HepG2 (cell line): Measurements from ENCODE around the gene TRDMT1. TPM values are rescaled to one million over a fixed set of nuclear protein-coding genes. Genes with fewer than 3 reads are reported as not detected.

Experiments
- ATM ChIP-seq: fragments of 450-650 bp; IDR thresholded peaks from 2 replicates; pipeline ENCODE4 v1.7.1; 2017; ENCODE audit warnings: mild to moderate bottlenecking, borderline replicate concordance
- HNRNPK ChIP-seq: fragments of 200-400 bp; formaldehyde crosslinking; IDR thresholded peaks from 2 replicates; pipeline ENCODE4 v1.6.1; 2018; ENCODE audit warnings: low read length, low read depth, moderate library complexity, mild to moderate bottlenecking; ENCODE audit not compliant: poor library complexity, severe bottlenecking
- KDM5A ChIP-seq: fragments of 200-600 bp; sonication (generic); IDR thresholded peaks from 2 replicates; pipeline ENCODE4 v1.7.0; 2018; ENCODE audit warnings: antibody characterized with exemption, mild to moderate bottlenecking, low read length, borderline replicate concordance
- KMT2A ChIP-seq: sonication (generic); formaldehyde crosslinking; IDR thresholded peaks from 2 replicates; pipeline ENCODE4 v1.4.0; 2020; ENCODE audit warnings: missing genetic modification reagents
- NR2F2 ChIP-seq: IDR thresholded peaks from 2 replicates; pipeline ENCODE4 v1.6.1; 2012; ENCODE audit warnings: low read depth, inconsistent platforms, borderline replicate concordance
- RBM22 ChIP-seq: fragments of 200-400 bp; formaldehyde crosslinking; optimal IDR thresholded peaks from 2 replicates; pipeline ENCODE3; 2017; ENCODE audit warnings: mild to moderate bottlenecking, low read length, moderate library complexity
- SIN3B ChIP-seq: fragments of 150-350 bp; IDR thresholded peaks from 2 replicates; pipeline ENCODE4 v1.6.1; 2014; ENCODE audit warnings: low read length
- SMARCE1 ChIP-seq: fragments of 450-650 bp; IDR thresholded peaks from 2 replicates; pipeline ENCODE4 v1.6.1; 2017; ENCODE audit warnings: borderline replicate concordance
- TP53 ChIP-seq: sonication (generic); formaldehyde crosslinking; conservative IDR thresholded peaks from 2 replicates; pipeline ENCODE4 v1.4.0; 2020; ENCODE audit warnings: missing genetic modification reagents
- ZFP1 ChIP-seq: IDR thresholded peaks from 2 replicates; pipeline ENCODE4 v1.6.1; 2016
- ZFP82 ChIP-seq: sonication (generic); formaldehyde crosslinking; IDR thresholded peaks from 2 replicates; pipeline ENCODE4 v1.5.1; 2020; ENCODE audit warnings: mild to moderate bottlenecking, missing genetic modification reagents, borderline replicate concordance
- ZNF331 ChIP-seq: sonication (generic); formaldehyde crosslinking; IDR thresholded peaks from 2 replicates; pipeline ENCODE4 v1.4.0; 2020; ENCODE audit warnings: missing genetic modification reagents
- ZSCAN20 ChIP-seq: sonication (generic); formaldehyde crosslinking; IDR thresholded peaks from 2 replicates; pipeline ENCODE4 v1.4.0; 2020; ENCODE audit warnings: missing genetic modification reagents, mild to moderate bottlenecking, borderline replicate concordance
- polyA plus RNA-seq, 8 experiments: library from polyadenylated mRNA; depleted of rRNA in 3 of 8; stranded (reverse) in 7 of 8; unstranded in 1 of 8; fragments of >200 nt; fragmentation: Illumina TruSeq in 4 of 8; extraction: Trizol in 4 of 8; gene quantifications; 2 replicates each; pipeline versions ENCODE4 v1.2.1 to v1.2.3, GENCODE V29; 2011 to 2016; ENCODE audit warnings: low read depth in 4 of 8, missing spikeins in 1 of 8, mixed read lengths in 1 of 8; ENCODE audit not compliant: insufficient read depth in 1 of 8
- total RNA-seq, 5 experiments: library from RNA; depleted of rRNA; stranded (reverse); fragments of >200 nt; fragmentation: Illumina TruSeq; extraction: Trizol; gene quantifications; 2 replicates each; pipeline ENCODE4 v1.2.3, GENCODE V29; 2016; ENCODE audit warnings: low read depth in 1 of 5
- TF ChIP-seq, protein P1 (sequence below), 2 experiments: sonication (generic) in 1 of 2; formaldehyde crosslinking in 1 of 2; IDR thresholded peaks; 2 replicates each; pipeline versions ENCODE4 v1.4.0 to v1.6.1; 2018 to 2020; ENCODE audit warnings: missing genetic modification reagents in 2 of 2, borderline replicate concordance in 1 of 2, low read depth in 1 of 2, mild to moderate bottlenecking in 1 of 2, missing biosample characterization in 1 of 2
- TF ChIP-seq, protein P2 (sequence below): sonication (generic); formaldehyde crosslinking; IDR thresholded peaks from 2 replicates; pipeline ENCODE4 v1.5.0; 2020; ENCODE audit warnings: missing genetic modification reagents
- TF ChIP-seq, protein P3 (sequence below): sonication (generic); formaldehyde crosslinking; IDR thresholded peaks from 2 replicates; pipeline ENCODE4 v1.4.0; 2020; ENCODE audit warnings: missing genetic modification reagents, borderline replicate concordance
- TF ChIP-seq, protein P4 (sequence below): IDR thresholded peaks from 2 replicates; pipeline ENCODE4 v1.6.1; 2016; ENCODE audit warnings: missing genetic modification reagents, missing compliant biosample characterization
- TF ChIP-seq, protein P5 (sequence below): sonication (generic); formaldehyde crosslinking; IDR thresholded peaks from 2 replicates; pipeline ENCODE4 v1.4.0; 2020; ENCODE audit warnings: missing genetic modification reagents, borderline replicate concordance

Gene TRDMT1
- total and polyA plus RNA-seq, 2 of the 13 experiments (the other 11 are each of a cell fraction or from before 2014, with no cell fraction given), result 2.0 to 3.0 TPM

DNA sequence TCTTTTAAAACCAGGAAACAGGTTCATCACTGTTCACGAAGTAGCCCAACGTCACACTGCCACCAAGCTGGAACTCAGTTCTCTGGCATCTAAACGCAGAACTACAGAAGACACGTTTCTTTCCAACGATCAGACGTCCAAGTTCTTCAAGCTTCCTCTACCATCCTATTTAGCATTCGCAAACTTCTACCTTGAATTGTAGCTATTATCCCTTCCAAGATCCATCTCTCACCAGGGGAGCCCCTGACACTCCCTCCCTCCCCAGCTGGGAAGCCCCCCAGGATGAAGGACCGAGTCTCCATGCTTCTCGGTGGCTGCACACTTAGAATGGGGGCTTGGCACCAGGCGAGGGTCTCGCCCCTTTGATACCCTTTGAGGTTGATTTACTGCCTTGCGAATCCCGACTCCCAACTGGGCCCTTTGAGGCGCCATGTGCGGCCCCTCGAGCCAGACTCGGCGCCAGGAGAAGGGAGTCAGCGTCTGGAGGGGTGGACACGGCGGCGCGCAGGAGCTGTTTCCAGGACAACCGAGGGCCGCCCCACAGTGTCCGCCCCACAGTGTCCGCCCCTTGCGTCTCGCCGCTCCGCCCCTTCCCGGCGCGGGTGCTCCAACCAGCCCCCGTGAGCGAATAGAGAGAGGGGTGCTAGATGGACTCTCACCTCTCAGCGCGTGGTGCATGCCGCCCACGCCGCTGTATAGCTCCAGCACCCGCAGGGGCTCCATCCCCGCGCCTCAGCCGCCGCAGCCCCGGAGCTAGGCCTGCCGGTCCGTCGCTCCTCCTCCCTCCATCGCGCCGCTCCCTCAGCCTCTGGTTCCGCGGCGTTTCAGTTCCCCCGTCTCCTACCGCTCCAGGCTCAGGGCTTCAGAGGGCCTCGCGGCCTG lies at the start of gene TRDMT1 (continued):
- TF ChIP-seq, protein P1, sequence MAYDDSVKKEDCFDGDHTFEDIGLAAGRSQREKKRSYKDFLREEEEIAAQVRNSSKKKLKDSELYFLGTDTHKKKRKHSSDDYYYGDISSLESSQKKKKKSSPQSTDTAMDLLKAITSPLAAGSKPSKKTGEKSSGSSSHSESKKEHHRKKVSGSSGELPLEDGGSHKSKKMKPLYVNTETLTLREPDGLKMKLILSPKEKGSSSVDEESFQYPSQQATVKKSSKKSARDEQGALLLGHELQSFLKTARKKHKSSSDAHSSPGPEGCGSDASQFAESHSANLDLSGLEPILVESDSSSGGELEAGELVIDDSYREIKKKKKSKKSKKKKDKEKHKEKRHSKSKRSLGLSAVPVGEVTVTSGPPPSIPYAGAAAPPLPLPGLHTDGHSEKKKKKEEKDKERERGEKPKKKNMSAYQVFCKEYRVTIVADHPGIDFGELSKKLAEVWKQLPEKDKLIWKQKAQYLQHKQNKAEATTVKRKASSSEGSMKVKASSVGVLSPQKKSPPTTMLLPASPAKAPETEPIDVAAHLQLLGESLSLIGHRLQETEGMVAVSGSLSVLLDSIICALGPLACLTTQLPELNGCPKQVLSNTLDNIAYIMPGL (CRISPR knock-in tag; IDR thresholded peaks at IDR 0.05; ENCODE audit: borderline replicate concordance in 1 of 2, low read depth in 1 of 2), result peak; percentile 92 to 96
- TF ChIP-seq, protein P2, sequence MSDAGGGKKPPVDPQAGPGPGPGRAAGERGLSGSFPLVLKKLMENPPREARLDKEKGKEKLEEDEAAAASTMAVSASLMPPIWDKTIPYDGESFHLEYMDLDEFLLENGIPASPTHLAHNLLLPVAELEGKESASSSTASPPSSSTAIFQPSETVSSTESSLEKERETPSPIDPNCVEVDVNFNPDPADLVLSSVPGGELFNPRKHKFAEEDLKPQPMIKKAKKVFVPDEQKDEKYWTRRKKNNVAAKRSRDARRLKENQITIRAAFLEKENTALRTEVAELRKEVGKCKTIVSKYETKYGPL (CRISPR knock-in tag), result 0 out of 2 replicates have a peak, but pooled peaks have one; percentile 13
- TF ChIP-seq ZFP1 (CRISPR knock-in tag) (no peak), ZSCAN20 (CRISPR knock-in tag) (0 out of 2 replicates have a peak, but pooled peaks have one; percentile 31), SIN3B (0 out of 2 replicates have a peak, but pooled peaks have one; percentile 53), NR2F2 (no peak), SMARCE1 (no peak), ZNF331 (CRISPR knock-in tag) (peak; percentile 89), ZFP82 (CRISPR knock-in tag) (no peak), KMT2A (CRISPR knock-in tag) (peak; percentile 76), TP53 (CRISPR knock-in tag) (peak; percentile 67; the same call in 1 of the 2 replicates), KDM5A (peak; percentile 94), HNRNPK (peak; percentile 72), ATM (no peak), RBM22 (no peak)
- TF ChIP-seq, protein P3, sequence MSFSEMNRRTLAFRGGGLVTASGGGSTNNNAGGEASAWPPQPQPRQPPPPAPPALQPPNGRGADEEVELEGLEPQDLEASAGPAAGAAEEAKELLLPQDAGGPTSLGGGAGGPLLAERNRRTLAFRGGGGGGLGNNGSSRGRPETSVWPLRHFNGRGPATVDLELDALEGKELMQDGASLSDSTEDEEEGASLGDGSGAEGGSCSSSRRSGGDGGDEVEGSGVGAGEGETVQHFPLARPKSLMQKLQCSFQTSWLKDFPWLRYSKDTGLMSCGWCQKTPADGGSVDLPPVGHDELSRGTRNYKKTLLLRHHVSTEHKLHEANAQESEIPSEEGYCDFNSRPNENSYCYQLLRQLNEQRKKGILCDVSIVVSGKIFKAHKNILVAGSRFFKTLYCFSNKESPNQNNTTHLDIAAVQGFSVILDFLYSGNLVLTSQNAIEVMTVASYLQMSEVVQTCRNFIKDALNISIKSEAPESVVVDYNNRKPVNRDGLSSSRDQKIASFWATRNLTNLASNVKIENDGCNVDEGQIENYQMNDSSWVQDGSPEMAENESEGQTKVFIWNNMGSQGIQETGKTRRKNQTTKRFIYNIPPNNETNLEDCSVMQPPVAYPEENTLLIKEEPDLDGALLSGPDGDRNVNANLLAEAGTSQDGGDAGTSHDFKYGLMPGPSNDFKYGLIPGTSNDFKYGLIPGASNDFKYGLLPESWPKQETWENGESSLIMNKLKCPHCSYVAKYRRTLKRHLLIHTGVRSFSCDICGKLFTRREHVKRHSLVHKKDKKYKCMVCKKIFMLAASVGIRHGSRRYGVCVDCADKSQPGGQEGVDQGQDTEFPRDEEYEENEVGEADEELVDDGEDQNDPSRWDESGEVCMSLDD (CRISPR knock-in tag), result no peak
- TF ChIP-seq, protein P4, sequence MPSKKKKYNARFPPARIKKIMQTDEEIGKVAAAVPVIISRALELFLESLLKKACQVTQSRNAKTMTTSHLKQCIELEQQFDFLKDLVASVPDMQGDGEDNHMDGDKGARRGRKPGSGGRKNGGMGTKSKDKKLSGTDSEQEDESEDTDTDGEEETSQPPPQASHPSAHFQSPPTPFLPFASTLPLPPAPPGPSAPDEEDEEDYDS (CRISPR knock-in tag), result no peak
- TF ChIP-seq, protein P5, sequence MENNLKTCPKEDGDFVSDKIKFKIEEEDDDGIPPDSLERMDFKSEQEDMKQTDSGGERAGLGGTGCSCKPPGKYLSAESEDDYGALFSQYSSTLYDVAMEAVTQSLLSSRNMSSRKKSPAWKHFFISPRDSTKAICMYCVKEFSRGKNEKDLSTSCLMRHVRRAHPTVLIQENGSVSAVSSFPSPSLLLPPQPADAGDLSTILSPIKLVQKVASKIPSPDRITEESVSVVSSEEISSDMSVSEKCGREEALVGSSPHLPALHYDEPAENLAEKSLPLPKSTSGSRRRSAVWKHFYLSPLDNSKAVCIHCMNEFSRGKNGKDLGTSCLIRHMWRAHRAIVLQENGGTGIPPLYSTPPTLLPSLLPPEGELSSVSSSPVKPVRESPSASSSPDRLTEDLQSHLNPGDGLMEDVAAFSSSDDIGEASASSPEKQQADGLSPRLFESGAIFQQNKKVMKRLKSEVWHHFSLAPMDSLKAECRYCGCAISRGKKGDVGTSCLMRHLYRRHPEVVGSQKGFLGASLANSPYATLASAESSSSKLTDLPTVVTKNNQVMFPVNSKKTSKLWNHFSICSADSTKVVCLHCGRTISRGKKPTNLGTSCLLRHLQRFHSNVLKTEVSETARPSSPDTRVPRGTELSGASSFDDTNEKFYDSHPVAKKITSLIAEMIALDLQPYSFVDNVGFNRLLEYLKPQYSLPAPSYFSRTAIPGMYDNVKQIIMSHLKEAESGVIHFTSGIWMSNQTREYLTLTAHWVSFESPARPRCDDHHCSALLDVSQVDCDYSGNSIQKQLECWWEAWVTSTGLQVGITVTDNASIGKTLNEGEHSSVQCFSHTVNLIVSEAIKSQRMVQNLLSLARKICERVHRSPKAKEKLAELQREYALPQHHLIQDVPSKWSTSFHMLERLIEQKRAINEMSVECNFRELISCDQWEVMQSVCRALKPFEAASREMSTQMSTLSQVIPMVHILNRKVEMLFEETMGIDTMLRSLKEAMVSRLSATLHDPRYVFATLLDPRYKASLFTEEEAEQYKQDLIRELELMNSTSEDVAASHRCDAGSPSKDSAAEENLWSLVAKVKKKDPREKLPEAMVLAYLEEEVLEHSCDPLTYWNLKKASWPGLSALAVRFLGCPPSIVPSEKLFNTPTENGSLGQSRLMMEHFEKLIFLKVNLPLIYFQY (CRISPR knock-in tag), result 0 out of 2 replicates have a peak, but pooled peaks have one; percentile 27
